Measurements from ENCODE around the gene EVA1C.
"Not testable (repeated sequence)": the region's sequence is repeated elsewhere in the genome, so short reads cannot be mapped to it uniquely, and the experiment has no call there.

Gene EVA1C

GRCh38 chr21:32390537-32391224, 21.8 kb upstream of the EVA1C start:
- DNase-seq: not testable (repeated sequence)

DNA sequence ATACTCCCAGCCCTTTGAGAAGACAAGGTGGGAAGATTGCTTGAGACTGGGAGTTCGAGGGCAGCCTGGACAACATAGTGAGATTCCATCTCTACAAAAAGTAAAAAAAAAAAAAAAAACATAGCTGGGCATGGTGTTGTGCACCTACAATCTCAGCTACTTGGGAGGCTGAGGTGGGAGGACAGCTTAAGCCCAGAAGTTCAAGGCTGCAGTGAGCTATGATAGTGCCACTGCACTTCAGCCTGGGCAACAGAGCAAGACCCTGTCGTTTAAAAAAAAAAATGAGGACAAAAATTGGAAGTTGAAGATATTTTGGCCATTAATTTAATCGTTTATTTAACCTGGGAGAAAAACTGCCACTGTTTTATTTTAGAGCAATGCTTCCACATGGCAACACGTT, 20.8 kb upstream of the EVA1C start:
- no peak for DNase-seq

GRCh38 chr21:32392299-32392879, 20.1 kb upstream of the EVA1C start:
- peak; percentile 60 for DNase-seq

DNA sequence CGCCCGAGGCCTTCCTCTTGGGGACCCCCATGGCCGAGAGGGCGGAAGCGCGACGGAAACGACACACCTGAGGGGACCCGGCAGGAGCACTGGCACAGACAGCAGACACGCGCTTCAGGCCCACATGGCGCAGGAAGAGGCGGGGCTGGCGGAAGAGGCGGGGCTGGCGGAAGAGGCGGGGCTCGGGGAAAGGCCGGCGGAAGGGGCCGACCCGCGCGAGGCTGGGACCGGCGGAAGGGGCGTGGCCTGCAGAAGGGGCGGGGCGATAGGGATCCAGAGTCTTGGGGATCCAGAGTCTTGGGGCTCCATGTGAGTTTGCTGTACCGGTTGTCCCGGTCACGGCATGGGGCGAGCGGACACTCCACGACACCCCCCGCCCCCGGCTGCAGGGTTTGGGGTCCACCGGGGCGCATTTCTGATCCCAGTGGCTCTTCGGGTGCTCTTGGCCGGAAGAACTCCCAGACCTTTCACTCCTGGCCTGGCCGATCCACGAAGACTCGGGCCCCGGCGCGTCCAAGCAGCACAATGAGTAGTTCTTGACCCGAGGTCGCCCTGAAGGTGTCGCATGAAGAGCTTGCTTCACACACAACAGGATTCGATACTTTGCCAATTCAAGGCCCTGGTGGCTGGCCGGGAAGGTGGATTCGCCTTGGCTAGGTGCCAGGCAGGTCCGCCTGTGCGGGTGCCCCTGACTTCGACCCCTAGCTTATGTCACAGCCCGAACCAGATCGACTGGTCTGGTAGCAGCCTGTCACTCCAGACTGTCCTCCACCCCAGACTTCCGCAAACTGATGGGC, 19.4 kb upstream of the EVA1C start, which contains the start of gene URB1:
Gene URB1 (minus strand): TSS at position 133 of the 797 bp plus-strand sequence. CDS start 102 bp downstream, at position 31.
- peak; percentile 95 for DNase-seq

- no peak for DNase-seq
Measured at GRCh38 chr21:32393677-32394001, 18.9 kb upstream of the EVA1C start.

DNA sequence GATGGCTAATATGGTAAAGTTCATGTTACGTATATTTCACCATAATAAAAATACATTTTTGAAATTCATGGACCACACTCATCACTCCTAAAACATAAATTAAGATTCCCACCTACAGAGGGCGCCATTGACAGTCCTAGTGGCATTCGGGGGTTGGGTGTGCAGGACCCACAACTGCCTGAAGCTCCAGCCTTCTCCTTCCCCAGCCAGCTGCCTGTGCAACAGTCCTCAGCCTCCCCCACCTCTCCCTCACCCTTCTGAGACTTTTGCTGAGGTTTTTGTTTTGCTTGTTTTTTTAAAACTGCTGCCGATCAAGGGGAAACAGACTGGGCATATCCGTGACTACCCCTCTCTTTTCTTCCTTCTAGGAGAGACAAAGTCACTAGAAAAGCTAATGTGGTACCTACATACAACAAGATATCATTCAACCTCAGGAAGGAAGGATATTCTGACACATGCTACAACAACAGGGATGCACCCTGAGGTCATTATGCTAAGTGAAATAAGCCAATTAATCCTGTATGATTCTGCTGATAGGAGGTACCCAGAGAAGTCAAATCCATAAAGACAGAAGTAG, 9.2 kb upstream of the EVA1C start:
- DNase-seq: peak; percentile 93

GRCh38 chr21:32406405-32406804, 6.1 kb upstream of the EVA1C start:
- DNase-seq: no peak

- no peak for DNase-seq
Measured at GRCh38 chr21:32410291-32410690, 2.2 kb upstream of the EVA1C start.

DNA sequence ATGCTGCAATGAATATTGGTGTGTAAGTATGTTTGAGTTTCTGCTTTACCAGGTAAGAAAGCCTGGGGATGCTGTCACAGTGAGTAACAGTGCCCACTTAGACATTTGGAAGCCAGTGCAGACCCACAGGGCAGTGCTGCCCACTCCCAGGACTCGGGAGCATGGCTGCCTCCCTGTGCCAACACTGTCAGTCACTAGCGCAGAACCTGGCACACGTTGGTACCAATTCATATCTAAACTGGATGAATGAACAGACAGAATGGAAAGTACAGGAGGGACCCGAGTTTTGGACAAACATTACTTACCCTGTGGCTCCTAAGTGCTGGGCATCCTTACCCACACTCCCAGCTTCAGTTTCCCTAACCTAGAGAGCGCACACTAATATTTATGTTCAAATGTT, 1.6 kb upstream of the EVA1C start:
- no peak for DNase-seq

DNA sequence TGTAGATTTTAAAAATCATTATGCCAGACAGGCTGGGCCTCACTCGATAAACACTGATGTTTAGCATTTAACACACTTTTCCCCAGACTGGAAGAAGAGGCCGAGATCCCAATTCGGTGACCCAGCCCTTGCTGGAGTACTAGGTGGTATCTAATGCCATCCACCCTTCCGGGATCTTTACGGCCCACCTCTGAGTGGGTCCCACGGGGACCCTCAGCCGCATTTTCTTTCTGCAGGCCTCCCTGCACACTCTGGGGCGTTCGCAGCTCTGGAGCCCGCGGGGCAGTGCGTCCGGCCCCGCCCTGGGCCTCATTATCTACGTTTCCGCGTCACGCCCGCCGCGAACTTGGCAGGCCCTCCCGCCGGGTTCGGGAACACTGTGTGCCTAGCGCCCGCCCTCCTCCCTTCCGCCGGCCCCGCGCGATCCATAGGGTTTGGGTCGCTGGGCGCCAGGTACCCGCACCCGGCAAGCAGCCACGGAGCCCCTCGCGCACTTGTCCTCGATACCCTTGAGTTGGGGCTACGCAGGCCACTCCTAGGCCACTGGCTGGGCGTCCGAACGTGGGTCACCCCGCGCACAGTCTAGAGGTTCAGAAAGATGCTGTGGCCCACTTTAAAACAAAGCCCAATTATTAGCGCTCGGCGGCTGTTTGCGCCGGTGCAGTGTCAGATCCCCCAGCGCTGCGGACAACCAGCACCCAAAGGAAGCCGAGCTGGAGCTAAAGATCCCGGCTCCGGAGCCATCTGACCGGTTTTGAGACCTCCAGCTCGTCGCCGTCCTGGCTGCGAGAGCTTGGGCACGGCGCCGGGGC, 950 bp upstream of the EVA1C start:
- peak; percentile 94 for DNase-seq

DNA sequence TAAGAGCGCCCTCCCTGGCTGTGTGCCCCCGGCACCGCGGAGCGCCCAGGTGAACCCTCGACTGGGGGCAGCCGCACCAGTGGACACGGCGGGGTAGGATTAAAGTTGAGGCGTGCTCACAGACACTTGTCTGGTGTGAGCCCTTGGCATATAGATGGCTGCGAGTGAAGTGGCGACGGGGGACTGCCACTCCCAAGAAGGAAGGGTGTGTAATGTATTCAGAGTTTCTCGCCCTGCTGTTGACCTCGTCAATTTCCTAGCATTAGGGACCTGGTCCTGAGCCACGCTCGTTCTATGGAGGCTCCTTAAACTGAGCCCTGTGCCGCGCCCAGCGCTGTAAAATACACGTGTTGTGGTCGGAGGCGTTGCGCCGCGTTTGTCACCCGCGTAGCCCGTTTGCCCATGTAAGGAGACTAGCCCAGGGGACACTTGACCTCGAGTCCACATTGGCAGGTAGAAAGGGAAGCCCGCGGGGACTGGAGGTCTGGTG, 554 bp downstream of the EVA1C start:
- DNase-seq: peak; percentile 69

GRCh38 chr21:32413697-32414578, 1.4 kb downstream of the EVA1C start:
- DNase-seq: peak; percentile 47

DNA sequence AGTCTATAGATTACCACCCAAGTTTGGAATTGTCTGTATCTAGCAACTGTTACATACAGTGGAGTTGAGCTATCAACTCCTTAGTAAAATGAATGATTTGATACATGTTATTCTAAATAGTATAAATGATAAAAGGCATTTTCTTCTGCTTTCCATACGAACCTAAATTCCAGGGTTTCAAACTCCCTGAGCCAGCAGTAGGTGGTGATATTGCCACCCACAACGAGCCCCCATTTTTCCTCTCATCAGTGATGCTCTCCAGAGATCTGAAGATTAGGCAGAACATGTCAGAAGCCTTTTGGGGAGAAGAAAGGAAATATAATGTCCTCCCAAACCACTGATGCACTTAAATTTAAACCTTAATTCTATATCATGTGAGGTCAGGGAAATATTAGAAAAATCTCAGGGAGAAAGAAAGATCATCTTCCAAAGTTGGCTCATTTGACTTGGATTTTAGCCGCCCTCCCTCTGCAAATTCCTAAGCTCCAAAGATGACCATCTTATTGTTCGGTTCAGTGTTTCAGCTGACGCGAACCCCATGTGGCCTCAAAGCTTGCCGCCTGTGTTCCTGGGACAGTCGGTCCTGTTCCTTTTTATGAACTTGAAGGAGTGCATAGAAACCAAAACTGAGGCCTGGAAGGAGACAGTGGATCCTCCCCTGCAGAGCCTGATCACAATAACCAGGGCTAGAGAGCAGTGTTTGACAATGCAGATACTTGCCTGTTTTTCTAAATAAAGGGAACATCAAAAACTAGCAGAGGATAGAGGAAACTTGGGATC, 2.3 kb downstream of the EVA1C start:
- peak; percentile 68 for DNase-seq

GRCh38 chr21:32415451-32416398, 3.2 kb downstream of the EVA1C start:
- peak; percentile 27 for DNase-seq

DNA sequence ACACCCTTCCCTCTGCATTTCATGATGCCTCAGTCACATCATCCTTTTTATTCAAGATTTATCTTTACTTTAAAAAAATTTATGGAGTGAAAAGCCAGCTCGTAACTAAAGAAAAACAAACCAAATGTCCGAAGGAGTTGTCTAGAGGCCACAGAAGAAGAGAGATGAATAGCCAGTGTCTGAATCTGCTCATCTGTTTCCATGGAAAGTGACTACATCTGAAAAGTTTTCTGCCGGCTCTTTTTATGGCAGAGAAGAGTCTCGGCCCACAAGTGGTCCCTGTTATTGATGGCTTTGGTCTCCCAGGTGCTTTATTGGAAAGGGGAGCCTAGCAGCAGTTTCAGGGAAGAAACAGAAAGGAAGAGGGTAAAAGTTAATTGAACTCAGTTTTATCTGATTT, 5.6 kb downstream of the EVA1C start:
- DNase-seq: no peak

DNA sequence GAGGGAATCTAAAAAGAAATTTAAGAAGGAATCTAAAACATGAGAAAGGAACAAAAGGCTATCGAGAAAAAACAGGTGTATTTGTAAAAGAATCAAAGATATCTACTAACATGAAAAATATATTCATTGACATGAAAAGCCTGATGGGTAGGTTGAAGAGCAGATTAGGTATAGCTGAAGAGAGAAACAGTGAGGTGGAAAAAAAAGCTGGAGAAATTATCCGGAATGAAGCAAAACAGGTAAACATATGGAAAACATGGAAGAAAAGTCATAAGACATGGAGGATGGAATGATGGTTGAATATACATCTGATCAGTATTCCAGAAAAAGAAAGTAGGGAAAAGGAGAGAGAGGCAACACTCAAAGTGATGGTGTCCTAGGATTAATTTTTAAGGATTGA, 9.6 kb downstream of the EVA1C start:
- no peak for DNase-seq

GRCh38 chr21:32423320-32424190, 11.0 kb downstream of the EVA1C start:
- DNase-seq: no peak

DNA sequence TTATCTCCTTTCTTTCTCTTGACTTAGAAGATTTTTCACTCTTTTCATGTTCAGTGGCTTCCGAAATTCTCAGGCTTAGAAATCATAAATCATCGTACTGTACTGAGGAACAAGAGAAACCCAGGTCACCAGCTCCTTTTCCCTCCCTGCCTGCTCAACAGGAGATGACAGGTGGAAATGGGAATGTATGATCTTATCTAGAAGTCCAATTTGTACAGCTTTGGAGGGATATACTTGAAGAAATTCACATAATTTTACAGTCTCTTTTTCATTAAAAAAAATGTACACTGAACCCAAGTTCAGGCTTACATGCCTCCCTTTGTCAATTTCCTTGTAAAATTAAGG, 11.7 kb downstream of the EVA1C start:
- DNase-seq: no peak

DNA sequence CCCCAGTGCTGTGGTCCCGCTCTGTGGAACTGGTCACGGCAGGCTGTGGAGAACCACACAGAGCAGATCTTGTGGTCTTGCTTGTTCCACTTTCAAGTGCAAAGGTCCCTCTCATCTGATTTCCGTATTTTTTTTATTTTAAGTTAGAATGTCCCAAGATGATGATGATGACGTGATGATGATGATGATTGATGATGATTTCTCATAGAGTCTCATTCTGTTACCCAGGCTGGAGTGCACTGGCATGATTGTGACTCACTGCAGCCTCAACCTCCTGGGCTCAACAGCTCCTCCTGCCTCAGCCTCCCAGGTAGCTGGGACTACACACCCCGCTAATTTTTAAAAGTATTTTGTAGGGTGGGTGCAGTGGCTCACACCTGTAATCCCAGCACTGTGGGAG, 12.2 kb downstream of the EVA1C start:
- no peak for DNase-seq
